HepG2 (cell line): ENCODE results near the gene RER1. TPM values are rescaled to one million over a fixed set of nuclear protein-coding genes. Genes with fewer than 3 reads are reported as not detected.

ENCODE experiments used
- ATAC-seq: fragments of 200-7000 bp; cut with Tn5 transposase; 3 replicates; pipeline ENCODE4 v1.9.1; 2020; ENCODE audit warnings: mild to moderate bottlenecking, moderate library complexity
- BruUV-seq: library from RNA; stranded (reverse); fragments of 400-500 nt; replicated peaks from 2 replicates; lab custom pipeline; 2021; lab: Mats Ljungman, UMichigan
- CTCF ChIA-PET: fragments of 300-600 bp; formaldehyde crosslinking; extraction: SDS; loops from one replicate; lab custom pipeline; 2021; ENCODE audit warnings: low total read pairs, inconsistent platforms, low intra/inter-chr PET ratio; lab: Yijun Ruan, JAX
- POLR2A ChIA-PET: fragments of 350-600 bp; sonication (Branson Sonifier 250); formaldehyde crosslinking; loops from one replicate; lab custom pipeline; 2020; ENCODE audit warnings: antibody characterized with exemption, inconsistent platforms; lab: Yijun Ruan, JAX
- DNase-seq: peaks from one replicate; pipeline ENCODE4 v3.0.0-alpha.2; 2015; ENCODE audit warnings: low spot score
- FAIRE-seq: peaks from 3 replicates; lab custom pipeline; 2011; peaks lifted over from hg19 to GRCh38; lab: Jason Lieb, UNC
- H2AFZ ChIP-seq: one replicate; pipeline ENCODE4 v1.6.1; 2011; ENCODE audit warnings: low read length, inconsistent platforms
- H3K27ac ChIP-seq: fragments of 300-600 bp; 3 replicates; pipeline ENCODE4 v1.8.0; 2011; ENCODE audit warnings: mixed run types, mild to moderate bottlenecking, mixed read lengths, low read length, inconsistent platforms; ENCODE audit not compliant: insufficient read depth; ENCODE audit errors: extremely low read length
- H3K27me3 ChIP-seq, 2 experiments: fragments of 200-600 bp in 1 of 2; 2 replicates in 1 of 2; 3 replicates in 1 of 2; pipeline versions ENCODE4 v1.6.0 to v1.8.0; 2011; ENCODE audit warnings: low read length in 2 of 2, mild to moderate bottlenecking in 2 of 2, moderate library complexity in 2 of 2, inconsistent platforms in 1 of 2; ENCODE audit not compliant: insufficient read depth in 2 of 2, control insufficient read depth in 1 of 2
- H3K36me3 ChIP-seq, 2 experiments: fragments of 200-600 bp in 1 of 2; replicated peaks in 1 of 2; 2 replicates in 1 of 2; 3 replicates in 1 of 2; pipeline versions ENCODE4 v1.5.1 to v1.8.0; 2011; ENCODE audit warnings: low read length in 2 of 2, inconsistent platforms in 1 of 2; ENCODE audit not compliant: insufficient read depth in 2 of 2, control insufficient read depth in 1 of 2
- H3K4me1 ChIP-seq: 2 replicates; pipeline ENCODE4 v1.5.1; 2012; ENCODE audit warnings: low read length, inconsistent platforms; ENCODE audit not compliant: insufficient read depth
- H3K4me2 ChIP-seq: 2 replicates; pipeline ENCODE4 v1.6.0; 2011; ENCODE audit warnings: low read depth, low read length, inconsistent platforms
- H3K4me3 ChIP-seq, 3 experiments: fragments of 200-600 bp in 1 of 3; sonication (generic), shearing (Covaris generic) in 1 of 3; replicated peaks in 1 of 3; 2 replicates each; pipeline ENCODE4 v1.5.1; 2011 to 2016; ENCODE audit warnings: low read length in 3 of 3, inconsistent platforms in 2 of 3, low read depth in 2 of 3, mild to moderate bottlenecking in 2 of 3, control low read depth in 1 of 3, mixed read lengths in 1 of 3; ENCODE audit not compliant: insufficient read depth in 1 of 3
- H3K79me2 ChIP-seq: one replicate; pipeline ENCODE4 v1.6.1; 2011; ENCODE audit warnings: low read length, inconsistent platforms; ENCODE audit not compliant: insufficient read depth
- H3K9ac ChIP-seq: 2 replicates; pipeline ENCODE4 v1.6.0; 2011; ENCODE audit warnings: mild to moderate bottlenecking, low read depth, low read length, inconsistent platforms; ENCODE audit not compliant: insufficient read depth
- H3K9me3 ChIP-seq: 2 replicates; pipeline ENCODE4 v1.5.1; 2012; ENCODE audit warnings: mild to moderate bottlenecking, low read length
- H4K20me1 ChIP-seq: 2 replicates; pipeline ENCODE4 v1.6.0; 2011; ENCODE audit warnings: inconsistent platforms, mild to moderate bottlenecking, low read length, moderate library complexity; ENCODE audit not compliant: insufficient read depth
- NFKB2 ChIP-seq: sonication (generic); formaldehyde crosslinking; IDR thresholded peaks from 2 replicates; pipeline ENCODE4 v1.4.0; 2020; ENCODE audit warnings: missing genetic modification reagents, borderline replicate concordance
- SALL1 ChIP-seq: sonication (generic); formaldehyde crosslinking; IDR thresholded peaks from 2 replicates; pipeline ENCODE4 v1.8.0; 2022; ENCODE audit warnings: mild to moderate bottlenecking, missing genetic modification reagents
- SPEN ChIP-seq: sonication (generic); formaldehyde crosslinking; IDR thresholded peaks from 2 replicates; pipeline ENCODE4 v1.5.1; 2020; ENCODE audit warnings: low read depth, mild to moderate bottlenecking, missing genetic modification reagents
- ZFX ChIP-seq: sonication (generic); formaldehyde crosslinking; IDR thresholded peaks from 2 replicates; pipeline ENCODE4 v1.4.0; 2020; ENCODE audit warnings: mild to moderate bottlenecking, low read depth, missing genetic modification reagents, moderate library complexity
- ZNF788 ChIP-seq: sonication (generic); formaldehyde crosslinking; IDR thresholded peaks from 2 replicates; pipeline ENCODE4 v1.5.0; 2020; ENCODE audit warnings: mild to moderate bottlenecking, missing genetic modification reagents, borderline replicate concordance
- WGBS: methylation state at CpG from one replicate; pipeline ENCODE4 v1.1.6; 2017; ENCODE audit warnings: low lambda C conversion rate; 5-methylcytosine and 5-hydroxymethylcytosine counted together
- in situ Hi-C: cut with HindIII; loops from 2 replicates; pipeline ENCODE4 v1.10.0; 2017; ENCODE audit warnings: low pct_unique_long_range_greater_than_20kb; ENCODE audit not compliant: extremely low pct_ligation_motif_present
- intact Hi-C: fragments of 100-400 bp; cut with micrococcal nuclease; formaldehyde crosslinking; loops from one replicate; pipeline ENCODE4 v1.10.0; 2022; ENCODE audit not compliant: unreplicated experiment
- polyA plus RNA-seq, 8 experiments: library from polyadenylated mRNA; depleted of rRNA in 3 of 8; stranded (reverse) in 7 of 8; unstranded in 1 of 8; fragments of >200 nt; fragmentation: Illumina TruSeq in 4 of 8; extraction: Trizol in 4 of 8; gene quantifications; 2 replicates each; pipeline versions ENCODE4 v1.2.1 to v1.2.3, GENCODE V29; 2011 to 2016; ENCODE audit warnings: low read depth in 4 of 8, missing spikeins in 1 of 8, mixed read lengths in 1 of 8; ENCODE audit not compliant: insufficient read depth in 1 of 8
- total RNA-seq, 5 experiments: library from RNA; depleted of rRNA; stranded (reverse); fragments of >200 nt; fragmentation: Illumina TruSeq; extraction: Trizol; gene quantifications; 2 replicates each; pipeline ENCODE4 v1.2.3, GENCODE V29; 2016; ENCODE audit warnings: low read depth in 1 of 5
- TF ChIP-seq, protein P1 (sequence below): sonication (generic); formaldehyde crosslinking; IDR thresholded peaks from 2 replicates; pipeline ENCODE4 v1.5.0; 2020; ENCODE audit warnings: mild to moderate bottlenecking, missing genetic modification reagents, moderate library complexity
- TF ChIP-seq, protein P2 (sequence below): sonication (generic); formaldehyde crosslinking; IDR thresholded peaks from 2 replicates; pipeline ENCODE4 v1.5.1; 2020; ENCODE audit warnings: mild to moderate bottlenecking, missing genetic modification reagents, moderate library complexity

The RER1 gene
- total and polyA plus RNA-seq, 2 of the 13 experiments (the other 11 are each of a cell fraction or from before 2014, with no cell fraction given) = 128 to 164 TPM

DNA sequence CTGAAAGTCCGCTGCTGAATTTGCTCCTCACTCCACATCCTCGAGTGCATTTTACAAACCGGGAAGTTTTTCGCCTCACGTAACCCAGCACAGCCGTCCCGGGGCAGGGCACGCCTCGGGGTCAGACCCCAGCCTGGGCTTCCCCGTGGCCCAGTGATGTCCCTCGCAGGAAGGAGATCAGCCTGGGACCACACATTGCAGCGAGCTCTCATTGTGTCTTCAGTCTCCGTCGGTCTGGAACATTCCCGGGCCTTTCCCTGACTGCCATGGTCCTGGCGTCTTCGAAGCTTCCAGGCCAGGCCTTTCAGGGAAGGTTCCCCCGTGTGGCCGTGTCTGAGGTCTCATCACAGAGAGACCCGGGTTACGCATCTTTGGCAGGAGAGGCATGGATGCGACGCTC lies 43.7 kb upstream of the RER1 start:
- Histone ChIP-seq H2AFZ (no peak overlapping the region), H3K36me3 (no peaks in the 10 kb centered on the region), H4K20me1 (no peaks in the 10 kb centered on the region), H3K9ac (no peak overlapping the region), H3K27me3 (peaks cover 10 to 63% of the 10 kb centered on the region in 2 experiments), H3K4me3 (peak overlapping the region in 1 of 3 experiments; percentile 18; a peak in 1 of 6 replicates), H3K9me3 (no peaks in the 10 kb centered on the region), H3K27ac (no peak overlapping the region), H3K4me2 (peak overlapping the region; percentile 46; the same call in 1 of the 2 replicates), H3K4me1 (peaks cover 7% of the 10 kb centered on the region; the same call in 1 of the 2 replicates), H3K79me2 (no peaks in the 10 kb centered on the region)
- CTCF ChIA-PET = no interaction called here
- TF ChIP-seq ZFX (CRISPR knock-in tag) (0 out of 2 replicates have a peak, but pooled peaks have one; percentile 26), ZNF788 (CRISPR knock-in tag) (no peak), SALL1 (CRISPR knock-in tag) (0 out of 2 replicates have a peak, but pooled peaks have one; percentile 21), NFKB2 (CRISPR knock-in tag) (0 out of 2 replicates have a peak, but pooled peaks have one; percentile 36), SPEN (no peak)
- TF ChIP-seq, protein P1, sequence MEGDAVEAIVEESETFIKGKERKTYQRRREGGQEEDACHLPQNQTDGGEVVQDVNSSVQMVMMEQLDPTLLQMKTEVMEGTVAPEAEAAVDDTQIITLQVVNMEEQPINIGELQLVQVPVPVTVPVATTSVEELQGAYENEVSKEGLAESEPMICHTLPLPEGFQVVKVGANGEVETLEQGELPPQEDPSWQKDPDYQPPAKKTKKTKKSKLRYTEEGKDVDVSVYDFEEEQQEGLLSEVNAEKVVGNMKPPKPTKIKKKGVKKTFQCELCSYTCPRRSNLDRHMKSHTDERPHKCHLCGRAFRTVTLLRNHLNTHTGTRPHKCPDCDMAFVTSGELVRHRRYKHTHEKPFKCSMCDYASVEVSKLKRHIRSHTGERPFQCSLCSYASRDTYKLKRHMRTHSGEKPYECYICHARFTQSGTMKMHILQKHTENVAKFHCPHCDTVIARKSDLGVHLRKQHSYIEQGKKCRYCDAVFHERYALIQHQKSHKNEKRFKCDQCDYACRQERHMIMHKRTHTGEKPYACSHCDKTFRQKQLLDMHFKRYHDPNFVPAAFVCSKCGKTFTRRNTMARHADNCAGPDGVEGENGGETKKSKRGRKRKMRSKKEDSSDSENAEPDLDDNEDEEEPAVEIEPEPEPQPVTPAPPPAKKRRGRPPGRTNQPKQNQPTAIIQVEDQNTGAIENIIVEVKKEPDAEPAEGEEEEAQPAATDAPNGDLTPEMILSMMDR (CRISPR knock-in tag) = 0 out of 2 replicates have a peak, but pooled peaks have one; percentile 23
- TF ChIP-seq, protein P2, sequence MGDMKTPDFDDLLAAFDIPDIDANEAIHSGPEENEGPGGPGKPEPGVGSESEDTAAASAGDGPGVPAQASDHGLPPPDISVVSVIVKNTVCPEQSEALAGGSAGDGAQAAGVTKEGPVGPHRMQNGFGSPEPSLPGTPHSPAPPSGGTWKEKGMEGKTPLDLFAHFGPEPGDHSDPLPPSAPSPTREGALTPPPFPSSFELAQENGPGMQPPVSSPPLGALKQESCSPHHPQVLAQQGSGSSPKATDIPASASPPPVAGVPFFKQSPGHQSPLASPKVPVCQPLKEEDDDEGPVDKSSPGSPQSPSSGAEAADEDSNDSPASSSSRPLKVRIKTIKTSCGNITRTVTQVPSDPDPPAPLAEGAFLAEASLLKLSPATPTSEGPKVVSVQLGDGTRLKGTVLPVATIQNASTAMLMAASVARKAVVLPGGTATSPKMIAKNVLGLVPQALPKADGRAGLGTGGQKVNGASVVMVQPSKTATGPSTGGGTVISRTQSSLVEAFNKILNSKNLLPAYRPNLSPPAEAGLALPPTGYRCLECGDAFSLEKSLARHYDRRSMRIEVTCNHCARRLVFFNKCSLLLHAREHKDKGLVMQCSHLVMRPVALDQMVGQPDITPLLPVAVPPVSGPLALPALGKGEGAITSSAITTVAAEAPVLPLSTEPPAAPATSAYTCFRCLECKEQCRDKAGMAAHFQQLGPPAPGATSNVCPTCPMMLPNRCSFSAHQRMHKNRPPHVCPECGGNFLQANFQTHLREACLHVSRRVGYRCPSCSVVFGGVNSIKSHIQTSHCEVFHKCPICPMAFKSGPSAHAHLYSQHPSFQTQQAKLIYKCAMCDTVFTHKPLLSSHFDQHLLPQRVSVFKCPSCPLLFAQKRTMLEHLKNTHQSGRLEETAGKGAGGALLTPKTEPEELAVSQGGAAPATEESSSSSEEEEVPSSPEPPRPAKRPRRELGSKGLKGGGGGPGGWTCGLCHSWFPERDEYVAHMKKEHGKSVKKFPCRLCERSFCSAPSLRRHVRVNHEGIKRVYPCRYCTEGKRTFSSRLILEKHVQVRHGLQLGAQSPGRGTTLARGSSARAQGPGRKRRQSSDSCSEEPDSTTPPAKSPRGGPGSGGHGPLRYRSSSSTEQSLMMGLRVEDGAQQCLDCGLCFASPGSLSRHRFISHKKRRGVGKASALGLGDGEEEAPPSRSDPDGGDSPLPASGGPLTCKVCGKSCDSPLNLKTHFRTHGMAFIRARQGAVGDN (CRISPR knock-in tag) = peak; percentile 46; the same call in 1 of the 2 replicates
- FAIRE-seq = no peak
- DNase-seq = no peak
- peak; percentile 30 for ATAC-seq
- 12% methylated on average over 10 of the region's 23 CpGs for WGBS
- intact Hi-C loops = no loop called here
- POLR2A ChIA-PET = no interaction called here
- no TSS peak for BruUV-seq
- in situ Hi-C loops = no loop called here
